HUDEP-2 (cell line): Measurements from ENCODE around the gene GPR63.

Experiments
- DNase-seq, 76 experiments: peaks; one replicate each; lab custom pipeline; 2025; ENCODE audit not compliant: unreplicated experiment in 76 of 76; lab: John Stamatoyannopoulos, UW

GPR63 gene

DNA sequence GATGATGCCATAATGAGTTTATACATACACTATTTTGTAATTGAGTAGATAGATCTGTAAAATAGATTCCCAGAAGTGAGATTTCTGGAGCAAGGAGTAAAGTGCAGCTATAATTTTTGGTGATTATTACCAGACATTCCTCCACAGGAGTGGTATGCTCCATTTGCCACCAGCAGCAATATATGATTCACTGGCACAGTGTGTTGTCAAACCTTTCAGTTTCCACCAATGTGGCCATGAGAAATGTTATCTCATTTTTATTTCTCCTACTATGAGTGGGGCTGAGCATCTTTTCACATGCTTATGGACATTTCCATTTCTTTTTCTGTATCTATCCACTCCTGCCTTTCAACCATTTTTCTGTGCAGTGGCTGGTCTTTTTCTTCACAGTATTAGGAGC is 70.5 kb downstream of the GPR63 start:
- DNase-seq = no peak

DNA sequence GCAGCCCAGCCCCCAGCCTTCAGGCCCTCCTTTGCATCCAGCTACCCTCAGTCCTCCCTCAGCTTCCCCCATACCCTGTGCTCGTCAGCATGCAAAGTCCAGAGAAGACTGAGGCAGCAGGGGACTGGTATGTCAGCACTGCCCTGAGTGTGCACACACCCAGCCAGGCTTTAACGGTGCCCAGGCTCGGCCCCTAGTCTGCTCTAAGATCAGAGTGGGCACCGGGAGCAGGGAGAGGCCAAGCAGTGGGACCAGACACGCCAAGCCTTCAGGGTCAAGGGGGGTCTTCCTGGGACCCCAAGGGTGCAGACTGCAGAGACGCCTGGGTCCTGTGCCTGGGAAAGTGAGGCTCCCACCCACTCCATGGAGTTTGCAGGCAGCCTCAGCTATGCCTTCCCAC is 74.7 kb downstream of the GPR63 start:
- DNase-seq = no peak

DNA sequence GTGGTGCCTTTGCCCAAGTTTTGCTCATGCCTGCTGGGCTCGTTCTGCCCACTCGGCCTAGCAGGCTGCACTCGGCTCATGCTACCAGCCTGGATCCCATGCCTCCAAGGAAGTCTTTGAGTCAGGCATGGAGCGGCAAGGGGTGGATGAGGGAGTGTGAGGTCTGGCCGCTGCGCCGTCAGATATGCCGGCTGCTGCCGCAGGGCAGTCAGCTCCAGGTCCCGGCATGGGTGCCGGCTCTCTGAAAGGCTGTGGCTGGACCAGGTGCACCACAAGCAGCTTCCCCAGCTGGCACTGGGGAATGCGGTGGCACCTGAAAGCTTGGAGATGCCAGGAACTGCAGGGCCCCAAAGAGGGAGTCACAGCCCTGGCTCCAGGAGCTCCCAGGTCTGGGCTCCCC is 75.5 kb downstream of the GPR63 start:
- DNase-seq = no peak

DNA sequence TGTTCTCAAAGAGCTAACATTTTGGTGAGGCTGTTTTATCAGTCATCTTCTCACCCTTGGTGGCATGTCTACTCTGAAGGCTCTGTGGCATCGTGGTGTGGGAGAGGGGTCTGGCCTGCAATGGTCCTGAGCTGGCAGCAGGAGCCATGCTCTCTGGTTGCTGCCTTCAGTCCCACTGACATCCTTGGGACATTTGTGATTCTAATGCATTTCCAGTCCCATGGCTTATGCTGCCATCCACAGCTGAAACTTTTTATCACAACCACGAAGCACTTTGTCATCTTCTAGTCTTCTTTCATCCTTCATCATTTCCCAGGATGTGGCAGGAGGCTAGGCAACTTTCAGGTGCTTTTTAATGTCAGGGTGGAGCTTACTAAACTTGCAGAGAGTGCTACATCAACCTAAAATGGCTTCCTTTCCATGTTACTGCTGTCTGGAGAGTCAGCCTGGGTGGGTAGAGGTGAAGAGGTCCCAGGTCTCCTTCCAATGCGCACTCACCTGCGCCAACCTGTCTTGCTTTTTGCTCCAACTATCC is 77.1 kb downstream of the GPR63 start:
- DNase-seq = no peak

DNA sequence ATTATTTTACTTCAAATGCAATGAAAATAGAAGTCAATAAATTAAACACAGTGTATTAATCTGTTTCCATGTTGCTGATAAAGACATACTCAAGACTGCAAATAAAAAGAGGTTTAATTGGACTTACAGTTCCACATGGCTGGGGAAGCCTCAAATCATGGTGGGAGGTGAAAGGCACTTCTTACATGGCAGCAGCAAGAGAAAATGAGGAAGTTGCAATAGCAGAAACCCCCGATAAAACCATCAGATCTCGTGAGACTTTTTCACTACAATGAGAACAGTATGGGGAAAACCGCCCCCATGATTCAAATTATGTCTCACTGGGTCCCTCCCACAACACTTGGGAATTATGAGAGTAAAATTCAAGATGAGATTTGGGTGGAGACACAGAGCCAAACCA is 82.2 kb downstream of the GPR63 start:
- no peak for DNase-seq

DNA sequence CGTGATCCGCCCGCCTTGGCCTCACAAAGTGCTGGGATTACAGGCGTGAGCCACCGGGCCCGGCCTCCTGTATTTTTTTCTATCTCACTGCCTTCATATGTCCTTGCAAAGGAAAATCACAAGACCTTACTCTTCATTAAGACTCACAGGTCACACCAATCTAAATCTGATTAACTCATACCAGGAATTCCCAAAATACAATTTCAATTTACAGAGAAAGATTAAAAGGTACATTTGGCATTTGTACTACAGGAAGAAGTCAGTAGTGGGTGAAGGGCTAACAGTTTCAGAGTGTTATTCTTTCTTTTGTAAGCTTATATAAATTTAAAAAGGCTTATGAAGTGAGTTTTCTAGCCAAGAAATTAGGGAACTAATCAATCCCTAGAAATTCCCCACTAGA is 87.4 kb downstream of the GPR63 start:
- no peak for DNase-seq
